Neural crest cell (in vitro differentiated cells): ENCODE data around the gene EXOC3L2. TPM values are rescaled to one million over a fixed set of nuclear protein-coding genes. Genes with fewer than 3 reads are reported as not detected.
A peak's percentile ranks its signal among the peaks of the same experiment; 100 is the strongest.

Source experiments
- DNase-seq: peaks from one replicate; pipeline ENCODE4 v3.0.0; 2021; ENCODE audit warnings: low read depth, mixed read lengths, low spot score
- H3K27ac Mint-ChIP-seq: one replicate; pipeline ENCODE4 v1.8.0; 2021; ENCODE audit warnings: mild to moderate bottlenecking, mixed read lengths; ENCODE audit not compliant: unreplicated experiment
- H3K27me3 Mint-ChIP-seq: 2 replicates; pipeline ENCODE4 v1.8.0; 2021; ENCODE audit warnings: low read depth, mild to moderate bottlenecking, mixed read lengths
- H3K36me3 Mint-ChIP-seq: 2 replicates; pipeline ENCODE4 v1.8.0; 2021; ENCODE audit warnings: low read depth, mild to moderate bottlenecking, mixed read lengths
- H3K4me1 Mint-ChIP-seq: 2 replicates; pipeline ENCODE4 v1.8.0; 2021; ENCODE audit warnings: mixed read lengths
- H3K4me3 Mint-ChIP-seq: one replicate; pipeline ENCODE4 v1.8.0; 2021; ENCODE audit warnings: mild to moderate bottlenecking, mixed read lengths
- H3K9me3 Mint-ChIP-seq: 2 replicates; pipeline ENCODE4 v1.8.0; 2021; ENCODE audit warnings: mixed read lengths
- total RNA-seq: library from RNA; stranded (reverse); gene quantifications from 2 replicates; pipeline ENCODE4 v1.2.1, GENCODE V29; 2021
- TF ChIP-seq, protein P1 (sequence below): fragments of 200-600 bp; sonication (generic); conservative IDR thresholded peaks from 2 replicates; pipeline ENCODE4 v1.5.0; 2021; ENCODE audit warnings: antibody characterized with exemption, mild to moderate bottlenecking

The EXOC3L2 gene
- total RNA-seq, 1 donor from 2014 or later, result 0.91 TPM

DNA sequence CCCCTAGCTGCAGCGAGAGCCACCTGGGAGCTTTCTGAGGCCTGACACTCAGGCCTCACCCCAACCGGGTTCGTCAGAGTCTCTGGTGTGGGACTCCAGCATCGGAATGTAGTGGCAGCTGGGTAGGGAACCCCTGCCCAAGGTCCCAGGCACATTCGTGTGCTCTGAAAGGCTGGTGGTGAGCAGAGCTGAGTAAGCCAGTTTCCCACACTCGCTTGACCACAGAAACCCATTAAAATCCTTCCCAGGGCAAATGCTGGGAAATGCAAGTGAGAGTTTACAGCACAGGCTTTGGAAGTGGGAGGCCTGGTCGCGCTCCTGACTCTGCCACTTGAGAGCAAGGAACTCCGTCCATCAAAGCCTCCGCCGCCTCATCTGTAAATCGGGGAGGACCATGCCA is 71.4 kb downstream of the EXOC3L2 start:
- no peaks in the 10 kb centered on the region for H3K9me3 Mint-ChIP-seq
- TF ChIP-seq, protein P1, sequence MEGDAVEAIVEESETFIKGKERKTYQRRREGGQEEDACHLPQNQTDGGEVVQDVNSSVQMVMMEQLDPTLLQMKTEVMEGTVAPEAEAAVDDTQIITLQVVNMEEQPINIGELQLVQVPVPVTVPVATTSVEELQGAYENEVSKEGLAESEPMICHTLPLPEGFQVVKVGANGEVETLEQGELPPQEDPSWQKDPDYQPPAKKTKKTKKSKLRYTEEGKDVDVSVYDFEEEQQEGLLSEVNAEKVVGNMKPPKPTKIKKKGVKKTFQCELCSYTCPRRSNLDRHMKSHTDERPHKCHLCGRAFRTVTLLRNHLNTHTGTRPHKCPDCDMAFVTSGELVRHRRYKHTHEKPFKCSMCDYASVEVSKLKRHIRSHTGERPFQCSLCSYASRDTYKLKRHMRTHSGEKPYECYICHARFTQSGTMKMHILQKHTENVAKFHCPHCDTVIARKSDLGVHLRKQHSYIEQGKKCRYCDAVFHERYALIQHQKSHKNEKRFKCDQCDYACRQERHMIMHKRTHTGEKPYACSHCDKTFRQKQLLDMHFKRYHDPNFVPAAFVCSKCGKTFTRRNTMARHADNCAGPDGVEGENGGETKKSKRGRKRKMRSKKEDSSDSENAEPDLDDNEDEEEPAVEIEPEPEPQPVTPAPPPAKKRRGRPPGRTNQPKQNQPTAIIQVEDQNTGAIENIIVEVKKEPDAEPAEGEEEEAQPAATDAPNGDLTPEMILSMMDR, result no peak
- peak overlapping the region; percentile 71 for H3K27ac Mint-ChIP-seq
- peak overlapping the region; percentile 23 for H3K4me3 Mint-ChIP-seq
- H3K4me1 Mint-ChIP-seq, result peaks cover 19% of the 10 kb centered on the region
- no peak for DNase-seq
- no peaks in the 10 kb centered on the region for H3K36me3 Mint-ChIP-seq
- no peaks in the 10 kb centered on the region for H3K27me3 Mint-ChIP-seq

DNA sequence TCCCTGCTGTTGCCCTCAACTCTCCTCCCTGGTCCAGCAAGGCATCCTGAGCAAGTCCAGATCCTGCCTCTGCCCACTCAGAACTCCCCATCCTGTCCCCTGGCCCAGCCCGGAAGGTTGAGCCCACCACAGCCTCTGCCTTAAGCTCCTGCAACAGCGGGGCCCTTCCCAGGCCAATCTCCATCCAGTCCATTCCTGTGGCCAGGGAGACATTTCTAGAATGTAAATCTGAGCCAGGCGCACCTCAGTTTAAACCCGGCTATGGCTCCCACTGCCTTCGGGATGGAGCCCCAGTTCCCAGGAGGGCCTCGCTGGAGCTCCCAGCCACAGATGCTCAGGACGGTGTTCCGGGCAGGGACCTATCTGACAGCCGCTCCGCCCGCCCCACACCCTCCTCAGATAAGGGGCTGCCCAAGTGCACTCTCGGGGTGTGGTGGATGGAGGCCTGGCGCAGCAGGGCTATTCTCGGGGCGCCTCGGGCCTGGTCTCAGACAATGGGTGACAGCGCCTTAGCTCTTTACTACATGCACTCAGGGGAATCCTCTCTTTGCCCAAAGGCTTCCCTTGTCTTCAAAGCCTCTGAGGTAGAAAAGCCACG is 72.5 kb downstream of the EXOC3L2 start:
- TF ChIP-seq, protein P1, result no peak

DNA sequence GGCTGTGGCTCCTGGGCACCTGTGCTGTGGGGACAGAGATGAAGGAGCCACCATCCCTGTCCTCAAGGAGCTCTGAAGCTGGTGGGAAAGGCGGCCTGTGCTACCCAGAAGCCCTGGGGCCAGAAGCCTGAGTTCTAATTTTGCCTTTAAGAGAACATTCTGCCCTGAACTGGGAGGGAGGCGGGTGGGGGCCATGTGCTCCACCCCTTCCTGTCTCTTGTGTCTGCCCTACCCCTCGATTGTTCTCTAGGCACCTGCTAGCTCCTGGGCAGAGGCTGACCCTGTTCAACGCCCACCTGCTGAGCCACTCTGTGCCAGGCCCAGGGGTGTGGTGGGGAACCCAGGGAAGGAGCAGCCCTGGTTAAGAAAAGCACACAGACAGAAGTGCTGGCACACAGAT is 73.0 kb downstream of the EXOC3L2 start:
- no peaks in the 10 kb centered on the region for H3K36me3 Mint-ChIP-seq
- no peaks in the 10 kb centered on the region for H3K9me3 Mint-ChIP-seq
- no peak for DNase-seq
- TF ChIP-seq, protein P1, result no peak
- H3K4me1 Mint-ChIP-seq, result peaks cover 10% of the 10 kb centered on the region
- no peak overlapping the region for H3K27ac Mint-ChIP-seq
- H3K4me3 Mint-ChIP-seq, result no peak overlapping the region
- H3K27me3 Mint-ChIP-seq, result no peaks in the 10 kb centered on the region

More for the DNA sequence above, 72.5 kb downstream of the EXOC3L2 start:
- H3K9me3 Mint-ChIP-seq, result no peaks in the 10 kb centered on the region
- DNase-seq, result no peak
- no peaks in the 10 kb centered on the region for H3K36me3 Mint-ChIP-seq
- H3K4me3 Mint-ChIP-seq, result no peak overlapping the region
- no peak overlapping the region for H3K27ac Mint-ChIP-seq
- no peaks in the 10 kb centered on the region for H3K27me3 Mint-ChIP-seq
- H3K4me1 Mint-ChIP-seq, result peaks cover 13% of the 10 kb centered on the region

DNA sequence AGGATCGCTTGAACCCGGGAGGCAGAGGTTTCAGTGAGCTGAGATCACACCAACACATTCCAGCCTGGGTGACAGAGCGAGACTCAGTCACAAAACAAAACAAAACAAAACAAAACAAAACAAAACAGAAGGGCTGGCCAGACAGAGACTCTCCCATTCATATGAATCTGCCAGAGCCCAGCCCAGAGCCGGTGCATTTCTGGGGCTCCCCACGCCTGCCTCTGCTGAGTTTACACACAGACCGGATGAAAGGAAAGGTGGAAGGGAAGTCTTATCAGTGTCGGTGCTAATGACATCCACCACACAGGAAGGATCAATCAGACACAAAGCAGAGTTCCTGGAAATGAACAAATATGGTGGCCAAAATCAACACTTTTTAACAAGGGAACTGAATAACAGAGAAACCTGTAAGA is 74.0 kb downstream of the EXOC3L2 start:
- Mint-ChIP-seq H3K27me3 (no peaks in the 10 kb centered on the region), H3K36me3 (no peaks in the 10 kb centered on the region), H3K9me3 (no peaks in the 10 kb centered on the region), H3K27ac (no peak overlapping the region), H3K4me1 (peaks cover 15% of the 10 kb centered on the region), H3K4me3 (no peak overlapping the region)
- DNase-seq, result no peak
- TF ChIP-seq, protein P1, result no peak

DNA sequence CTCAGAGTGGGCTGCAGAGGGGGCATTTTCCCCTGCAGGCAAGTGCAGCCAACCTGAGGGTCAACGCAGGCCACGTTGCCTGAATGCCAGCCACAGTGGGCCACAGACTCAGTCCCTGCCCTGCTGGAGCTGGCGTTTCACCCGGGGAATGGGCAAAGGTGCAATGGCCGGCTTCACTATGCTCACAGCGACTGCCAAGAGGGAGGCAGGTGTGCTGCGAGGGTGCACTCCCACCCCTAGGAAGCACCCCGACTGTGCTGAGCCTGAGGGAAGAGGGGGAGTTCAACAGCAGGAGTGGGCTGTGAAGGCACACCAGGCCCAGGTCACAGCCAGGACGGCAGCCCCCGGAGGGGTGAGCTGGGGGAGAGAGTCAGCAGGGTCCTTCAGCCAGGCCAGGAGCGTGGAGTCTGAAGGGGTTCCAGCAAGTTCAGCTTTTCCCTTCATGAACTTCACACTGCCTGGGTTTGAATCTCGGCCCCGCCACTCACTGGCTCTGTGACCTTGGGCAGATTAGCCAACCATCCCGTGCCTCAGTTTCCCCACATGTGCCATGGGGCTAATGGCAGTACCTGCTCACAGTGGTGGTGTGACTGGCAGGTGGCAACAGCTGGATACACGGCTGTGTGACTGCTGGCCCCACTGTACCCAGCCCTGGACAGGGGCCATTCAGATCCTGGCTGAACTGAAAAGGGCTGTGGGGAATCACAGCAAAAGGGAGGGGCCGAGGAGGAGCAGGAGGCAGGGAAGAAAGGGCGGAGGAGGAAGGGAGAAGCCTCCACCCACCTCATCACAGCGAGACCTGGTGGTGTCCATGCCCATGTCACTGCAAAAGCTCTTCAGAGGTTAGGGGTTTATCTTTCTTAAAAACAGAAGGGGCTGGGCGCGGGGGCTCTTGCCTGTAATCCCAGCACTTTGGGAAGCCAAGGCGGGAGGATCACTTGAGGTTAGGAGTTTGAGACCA is 74.8 kb downstream of the EXOC3L2 start:
- no peaks in the 10 kb centered on the region for H3K9me3 Mint-ChIP-seq
- no peak overlapping the region for H3K4me3 Mint-ChIP-seq
- no peak overlapping the region for H3K27ac Mint-ChIP-seq
- no peaks in the 10 kb centered on the region for H3K27me3 Mint-ChIP-seq
- no peaks in the 10 kb centered on the region for H3K36me3 Mint-ChIP-seq
- H3K4me1 Mint-ChIP-seq, result peaks cover 14% of the 10 kb centered on the region
- DNase-seq, result no peak
- TF ChIP-seq, protein P1, result no peak
